Adrenal gland (tissue), 12 donors: ENCODE measurements around the gene CACNA1I. TPM values are rescaled to one million over a fixed set of nuclear protein-coding genes. Genes with fewer than 3 reads are reported as not detected.

Experiments used
- DNase-seq, 7 donors: peaks; one replicate each; pipeline ENCODE4 v3.0.0-alpha.2; 2019 to 2020
- H3K27ac ChIP-seq, 5 donors: fragments of 200-600 bp; sonication (generic) in 4 of 5; 1 replicate in 3 of 5; 2 replicates in 2 of 5; pipeline versions ENCODE4 v1.5.1 to v1.8.0; 2016 to 2020; ENCODE audit warnings: mild to moderate bottlenecking in 1 of 5
- H3K27me3 ChIP-seq: fragments of 200-600 bp; 2 replicates; pipeline ENCODE4 v1.8.0; 2021
- H3K36me3 ChIP-seq, 2 donors: fragments of 200-600 bp; replicated peaks in 1 of 2; 1 replicate in 1 of 2; 2 replicates in 1 of 2; pipeline versions ENCODE4 v1.5.1 to v1.8.0; 2018 to 2022
- H3K4me1 ChIP-seq, 2 donors: fragments of 200-600 bp; replicated peaks in 1 of 2; 1 replicate in 1 of 2; 2 replicates in 1 of 2; pipeline versions ENCODE4 v1.5.1 to v1.8.0; 2018 to 2021
- H3K4me3 ChIP-seq, 4 donors: fragments of 200-600 bp; sonication (generic) in 3 of 4; one replicate each; pipeline ENCODE4 v1.5.1; 2016 to 2018
- H3K9me3 ChIP-seq, 3 donors: fragments of 200-600 bp; sonication (generic) in 1 of 3; replicated peaks in 1 of 3; 1 replicate in 2 of 3; 2 replicates in 1 of 3; pipeline versions ENCODE4 v1.5.1 to v1.8.0; 2016 to 2021
- POLR2A ChIP-seq, 2 donors: fragments of 450-650 bp; IDR thresholded peaks; one replicate each; pipeline ENCODE4 v1.6.1; 2017; ENCODE audit warnings: antibody characterized with exemption in 2 of 2, mild to moderate bottlenecking in 2 of 2, moderate library complexity in 1 of 2
- WGBS, 4 donors: extraction: QIAGEN DNeasy Blood & Tissue Kit in 2 of 4; methylation state at CpG; one replicate each; pipeline versions ENCODE4 v1.1.5 to v1.1.7; 2013 to 2017; 5-methylcytosine and 5-hydroxymethylcytosine counted together
- intact Hi-C, 2 donors: fragments of 100-400 bp; cut with DNase I; formaldehyde crosslinking; loops; one replicate each; pipeline versions ENCODE4 v1.14.1 to v1.15.0; 2022 to 2023
- polyA plus RNA-seq, 3 donors: library from polyadenylated mRNA; stranded (reverse); fragments of 200-250 nt in 2 of 3; fragments of 350-450 nt in 1 of 3; fragmentation: Illumina TruSeq in 1 of 3; extraction: RNeasy Lipid Tissue Mini Kit (QIAGEN cat#74804) in 1 of 3; gene quantifications; one replicate each; pipeline ENCODE4 v1.2.3, GENCODE V29; 2013 to 2014
- total RNA-seq, 9 donors: library from RNA; depleted of rRNA in 4 of 9; stranded (reverse); fragments of >200 nt in 4 of 9; fragments of 120-200 nt in 1 of 9; fragmentation: NEBNext Ultra II Directional in 1 of 9; extraction: Animal tissue kit (Norgen Biotek cat#: 25700) in 1 of 9; gene quantifications; one replicate each; pipeline versions ENCODE4 v1.1.0 to v1.2.4, GENCODE V29; 2013 to 2023
- TF ChIP-seq, protein P1 (sequence below), 6 experiments: fragments of 450-650 bp in 4 of 6; fragments of 200-600 bp in 2 of 6; sonication (generic) in 1 of 6; IDR thresholded peaks; 1 replicate in 5 of 6; 2 replicates in 1 of 6; pipeline versions ENCODE4 v1.5.1 to v1.8.0; 2016 to 2021; ENCODE audit warnings: antibody characterized with exemption in 6 of 6, mild to moderate bottlenecking in 2 of 6, moderate library complexity in 1 of 6
- donor health status: healthy with polysubstance abuse.
- donor health status: Bipolar disorder and iron deficiency.
- donor health status: DM: yes; HTN: yes; CAD: no.
- donor health status: DM: no; HTN: no; CAD: no.
- donor health status: DM: no; HTN: no; CAD: no.
- donor health status: DM: yes; HTN: yes; CAD: no.

Gene CACNA1I
- total and polyA plus RNA-seq, 12 donors = 0.06 to 20.1 (median 3.2) TPM

DNA sequence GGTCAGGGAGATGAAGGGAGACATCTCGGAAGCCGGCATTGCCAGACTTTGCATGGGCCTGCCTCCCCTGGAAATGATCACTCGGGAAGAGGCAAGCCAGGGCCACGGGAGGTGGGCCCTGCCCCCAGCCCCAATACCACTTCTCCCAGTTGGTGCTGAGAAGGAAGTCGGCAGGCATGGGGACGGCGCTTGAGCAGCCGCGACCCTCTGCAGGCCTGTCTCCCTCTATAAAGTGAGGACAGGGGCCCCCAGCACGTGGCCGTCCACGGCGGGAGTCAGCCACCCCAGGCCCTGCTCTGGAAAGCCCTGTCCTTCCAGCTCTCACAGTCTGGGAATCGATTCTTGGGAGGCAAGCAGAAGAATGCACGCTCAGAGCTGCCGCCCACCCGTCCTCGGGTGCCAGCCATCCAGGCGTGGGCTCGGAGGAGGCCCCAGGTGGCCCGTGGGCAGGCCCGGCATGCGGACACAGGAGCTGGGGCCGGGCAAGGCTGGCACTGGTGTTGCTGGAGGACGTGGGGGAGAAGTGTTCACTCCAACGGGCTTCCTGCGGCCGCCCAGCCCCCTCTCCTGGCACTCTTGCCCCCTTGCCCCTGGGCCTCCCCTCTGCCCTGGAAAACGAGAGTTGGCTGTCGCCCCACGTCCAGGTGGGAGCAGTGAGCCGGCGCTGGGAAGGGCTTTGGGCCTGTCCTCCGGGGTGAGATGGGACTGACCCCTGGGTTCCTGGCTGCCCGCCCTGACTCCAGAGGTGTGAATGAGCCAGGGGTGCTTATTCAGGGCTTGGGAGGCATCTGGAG is 77.5 kb downstream of the CACNA1I start:
- no peak for TF ChIP-seq POLR2A (IDR thresholded peaks at IDR 0.05)
- TF ChIP-seq, protein P1, sequence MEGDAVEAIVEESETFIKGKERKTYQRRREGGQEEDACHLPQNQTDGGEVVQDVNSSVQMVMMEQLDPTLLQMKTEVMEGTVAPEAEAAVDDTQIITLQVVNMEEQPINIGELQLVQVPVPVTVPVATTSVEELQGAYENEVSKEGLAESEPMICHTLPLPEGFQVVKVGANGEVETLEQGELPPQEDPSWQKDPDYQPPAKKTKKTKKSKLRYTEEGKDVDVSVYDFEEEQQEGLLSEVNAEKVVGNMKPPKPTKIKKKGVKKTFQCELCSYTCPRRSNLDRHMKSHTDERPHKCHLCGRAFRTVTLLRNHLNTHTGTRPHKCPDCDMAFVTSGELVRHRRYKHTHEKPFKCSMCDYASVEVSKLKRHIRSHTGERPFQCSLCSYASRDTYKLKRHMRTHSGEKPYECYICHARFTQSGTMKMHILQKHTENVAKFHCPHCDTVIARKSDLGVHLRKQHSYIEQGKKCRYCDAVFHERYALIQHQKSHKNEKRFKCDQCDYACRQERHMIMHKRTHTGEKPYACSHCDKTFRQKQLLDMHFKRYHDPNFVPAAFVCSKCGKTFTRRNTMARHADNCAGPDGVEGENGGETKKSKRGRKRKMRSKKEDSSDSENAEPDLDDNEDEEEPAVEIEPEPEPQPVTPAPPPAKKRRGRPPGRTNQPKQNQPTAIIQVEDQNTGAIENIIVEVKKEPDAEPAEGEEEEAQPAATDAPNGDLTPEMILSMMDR (IDR thresholded peaks at IDR 0.05) = no peak
- intact Hi-C loops = no loop called here
- Histone ChIP-seq H3K36me3 (no peaks in the 10 kb centered on the region), H3K4me1 (no peaks in the 10 kb centered on the region), H3K27ac (no peak overlapping the region), H3K27me3 (no peaks in the 10 kb centered on the region), H3K4me3 (no peak overlapping the region), H3K9me3 (no peaks in the 10 kb centered on the region)
- DNase-seq = no peak
- 81 to 92% (median 85%) methylated on average over 7 to 35 of the region's 35 CpGs for WGBS, 4 donors

DNA sequence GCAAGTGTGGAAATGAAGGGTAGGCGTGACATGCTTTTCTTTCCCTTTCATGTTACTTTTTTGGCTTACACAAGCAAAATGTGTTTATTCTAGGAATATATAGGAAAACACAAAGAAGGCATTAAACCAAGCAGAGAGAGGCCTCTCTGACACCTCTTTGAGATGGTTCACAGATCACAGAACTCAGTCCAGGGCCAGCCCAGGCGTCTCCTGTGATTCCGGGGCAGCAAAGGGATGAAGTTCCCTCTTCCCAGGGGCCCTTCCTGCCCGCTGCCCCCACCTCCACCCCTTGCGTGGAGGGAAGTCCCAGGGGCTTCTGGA is 78.0 kb downstream of the CACNA1I start:
- no peaks in the 10 kb centered on the region for H3K36me3 ChIP-seq

DNA sequence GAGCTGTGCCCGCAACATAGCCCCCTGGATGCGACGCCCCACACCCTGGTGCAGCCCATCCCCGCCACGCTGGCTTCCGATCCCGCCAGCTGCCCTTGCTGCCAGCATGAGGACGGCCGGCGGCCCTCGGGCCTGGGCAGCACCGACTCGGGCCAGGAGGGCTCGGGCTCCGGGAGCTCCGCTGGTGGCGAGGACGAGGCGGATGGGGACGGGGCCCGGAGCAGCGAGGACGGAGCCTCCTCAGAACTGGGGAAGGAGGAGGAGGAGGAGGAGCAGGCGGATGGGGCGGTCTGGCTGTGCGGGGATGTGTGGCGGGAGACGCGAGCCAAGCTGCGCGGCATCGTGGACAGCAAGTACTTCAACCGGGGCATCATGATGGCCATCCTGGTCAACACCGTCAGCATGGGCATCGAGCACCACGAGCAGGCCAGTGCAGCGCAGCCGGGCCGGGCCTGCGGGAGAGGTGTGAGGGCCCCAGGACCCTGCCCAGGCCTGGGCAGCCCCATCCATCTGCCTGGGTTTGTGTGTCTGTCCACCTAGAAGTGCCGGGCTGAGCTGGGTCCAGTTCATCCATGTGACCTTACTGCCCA is 79.0 kb downstream of the CACNA1I start:
- intact Hi-C loops = no loop called here

More for the DNA sequence above, 78.0 kb downstream of the CACNA1I start:
- TF ChIP-seq POLR2A (IDR thresholded peaks at IDR 0.05) = no peak
- TF ChIP-seq, protein P1 (IDR thresholded peaks at IDR 0.05) = no peak
- Histone ChIP-seq H3K27ac (no peak overlapping the region), H3K27me3 (no peaks in the 10 kb centered on the region), H3K4me1 (no peaks in the 10 kb centered on the region), H3K4me3 (no peak overlapping the region), H3K9me3 (no peaks in the 10 kb centered on the region)
- no peak for DNase-seq
- WGBS, 4 donors = 80 to 91% (median 86%) methylated on average over 5 of the region's 5 CpGs
- intact Hi-C loops = no loop called here

More for the DNA sequence above, 79.0 kb downstream of the CACNA1I start:
- Histone ChIP-seq H3K4me1 (no peaks in the 10 kb centered on the region), H3K27me3 (no peaks in the 10 kb centered on the region), H3K36me3 (no peaks in the 10 kb centered on the region), H3K27ac (no peak overlapping the region), H3K4me3 (no peak overlapping the region), H3K9me3 (no peaks in the 10 kb centered on the region)
- DNase-seq = no peak
- WGBS, 4 donors = 95 to 96% (median 95%) methylated on average over 30 to 41 of the region's 41 CpGs
- no peak for TF ChIP-seq POLR2A (IDR thresholded peaks at IDR 0.05)
- TF ChIP-seq, protein P1 (IDR thresholded peaks at IDR 0.05) = no peak
